Measurements from ENCODE around the gene LRRC61.
"Not testable (repeated sequence)": the region's sequence is repeated elsewhere in the genome, so short reads cannot be mapped to it uniquely, and the experiment has no call there.

The LRRC61 gene

DNA sequence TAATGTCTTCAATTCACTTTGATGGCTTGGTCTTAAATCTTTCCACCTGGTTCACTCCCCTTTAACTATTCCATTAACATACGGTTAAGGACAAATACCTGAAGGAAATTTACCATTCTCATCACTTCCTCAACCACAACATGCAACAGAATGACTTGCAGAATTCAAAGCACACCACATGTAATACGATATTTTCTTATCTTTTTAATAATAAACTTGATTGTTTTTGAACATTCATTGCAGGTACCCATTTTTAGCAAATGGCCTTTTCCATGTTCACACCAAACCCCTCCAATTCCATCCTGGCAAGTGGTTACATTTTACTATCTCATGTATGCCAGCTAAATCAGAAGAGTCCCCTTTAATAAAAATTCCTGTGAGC lies 17.3 kb upstream of the LRRC61 start:
- in situ Hi-C loops (cut with MboI; ENCODE audit: low pct_unique_long_range_greater_than_20kb, low sequenced_read_pairs); DNase-seq: not testable (repeated sequence)

GRCh38 chr7:150306377-150306776 lies 16.8 kb upstream of the LRRC61 start:
- DNase-seq; in situ Hi-C loops (cut with MboI; ENCODE audit: low pct_unique_long_range_greater_than_20kb, low sequenced_read_pairs): not testable (repeated sequence)

DNA sequence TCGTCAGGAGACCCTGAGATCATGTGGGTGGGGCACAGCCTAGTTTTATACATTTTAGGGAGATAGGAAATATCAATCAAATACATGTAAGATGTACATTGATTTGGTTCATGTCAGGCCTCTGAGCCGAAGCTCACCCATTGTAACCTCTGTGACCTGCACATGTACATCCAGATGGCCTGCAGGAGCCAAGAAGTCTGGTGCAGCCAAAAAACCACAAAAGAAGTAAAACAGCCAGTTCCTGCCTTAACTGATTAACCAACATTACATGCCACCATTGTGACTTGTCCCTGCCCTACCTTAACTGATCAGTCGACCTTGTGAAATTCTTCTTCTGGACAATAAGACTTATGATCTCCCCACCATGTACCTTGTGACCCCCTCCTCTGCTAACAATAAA lies 16.0 kb upstream of the LRRC61 start:
- no peak for DNase-seq

DNA sequence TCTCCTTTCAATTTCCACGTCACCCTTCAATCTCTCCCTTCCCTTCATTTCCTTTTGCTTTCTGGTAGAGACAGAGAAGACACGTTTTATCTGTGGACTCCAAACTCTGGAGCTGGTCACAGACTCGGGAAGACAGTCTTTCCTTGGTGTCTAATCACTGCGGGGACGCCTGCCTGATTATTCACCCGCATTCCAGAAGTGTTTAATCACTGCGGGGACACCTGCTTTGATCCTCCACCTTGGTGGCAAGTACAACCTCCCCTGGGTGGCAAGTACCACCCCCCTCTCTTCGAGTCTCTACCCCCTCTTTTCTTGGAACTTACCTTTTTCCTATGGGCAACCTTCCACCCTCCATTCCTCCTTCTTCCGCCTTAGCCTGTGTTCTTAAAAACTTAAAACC lies 15.3 kb upstream of the LRRC61 start:
- DNase-seq: no peak
- in situ Hi-C loops (cut with MboI; ENCODE audit: low pct_unique_long_range_greater_than_20kb, low sequenced_read_pairs): no loop called here

More for the DNA sequence above, 16.0 kb upstream of the LRRC61 start:
- in situ Hi-C loops (cut with MboI; ENCODE audit: low pct_unique_long_range_greater_than_20kb, low sequenced_read_pairs): no loop called here

- in situ Hi-C loops (cut with MboI; ENCODE audit: low pct_unique_long_range_greater_than_20kb, low sequenced_read_pairs): no loop called here
- DNase-seq: no peak
Observed at GRCh38 chr7:150308575-150308974, 14.6 kb upstream of the LRRC61 start.

DNA sequence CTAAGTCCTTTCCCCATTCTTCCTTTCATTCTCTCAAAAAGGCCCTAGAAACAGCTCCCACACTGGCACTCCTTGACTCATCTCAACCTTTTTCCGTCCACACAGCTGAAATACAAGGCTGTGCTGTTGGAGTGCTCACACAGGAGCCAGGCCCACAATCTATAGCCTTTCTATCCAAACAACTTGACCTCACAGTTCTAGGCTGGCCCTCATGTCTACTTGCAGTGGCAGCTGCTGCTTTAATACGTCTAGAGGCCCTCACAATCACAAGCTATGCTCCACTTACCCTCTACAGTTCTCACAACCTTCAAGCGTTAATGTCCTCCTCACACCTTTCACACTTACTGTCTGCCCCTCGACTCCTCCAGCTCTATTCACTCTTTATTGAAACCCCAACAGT lies 12.0 kb upstream of the LRRC61 start:
- in situ Hi-C loops (cut with MboI; ENCODE audit: low pct_unique_long_range_greater_than_20kb, low sequenced_read_pairs): no loop called here
- no peak for DNase-seq

DNA sequence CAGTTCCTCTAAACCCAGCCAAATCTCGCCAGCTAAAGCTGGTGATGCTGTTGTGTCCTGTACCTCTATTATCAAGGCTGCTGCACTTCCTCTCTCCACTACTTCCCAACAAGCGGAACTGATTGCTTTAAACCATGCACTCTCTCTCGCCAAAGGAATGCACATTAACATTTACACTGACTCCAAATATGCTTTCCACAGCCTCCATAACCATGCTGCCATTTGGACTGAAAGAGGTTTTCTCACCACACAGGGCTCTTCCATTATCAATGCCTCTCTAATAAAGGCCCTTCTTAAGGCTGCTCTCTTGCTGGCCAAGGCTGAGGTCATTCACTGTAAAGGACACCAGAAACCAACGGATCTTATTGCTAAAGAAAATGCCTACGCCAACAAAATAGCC lies 11.4 kb upstream of the LRRC61 start:
- no peak for DNase-seq
- in situ Hi-C loops (cut with MboI; ENCODE audit: low pct_unique_long_range_greater_than_20kb, low sequenced_read_pairs): no loop called here

DNA sequence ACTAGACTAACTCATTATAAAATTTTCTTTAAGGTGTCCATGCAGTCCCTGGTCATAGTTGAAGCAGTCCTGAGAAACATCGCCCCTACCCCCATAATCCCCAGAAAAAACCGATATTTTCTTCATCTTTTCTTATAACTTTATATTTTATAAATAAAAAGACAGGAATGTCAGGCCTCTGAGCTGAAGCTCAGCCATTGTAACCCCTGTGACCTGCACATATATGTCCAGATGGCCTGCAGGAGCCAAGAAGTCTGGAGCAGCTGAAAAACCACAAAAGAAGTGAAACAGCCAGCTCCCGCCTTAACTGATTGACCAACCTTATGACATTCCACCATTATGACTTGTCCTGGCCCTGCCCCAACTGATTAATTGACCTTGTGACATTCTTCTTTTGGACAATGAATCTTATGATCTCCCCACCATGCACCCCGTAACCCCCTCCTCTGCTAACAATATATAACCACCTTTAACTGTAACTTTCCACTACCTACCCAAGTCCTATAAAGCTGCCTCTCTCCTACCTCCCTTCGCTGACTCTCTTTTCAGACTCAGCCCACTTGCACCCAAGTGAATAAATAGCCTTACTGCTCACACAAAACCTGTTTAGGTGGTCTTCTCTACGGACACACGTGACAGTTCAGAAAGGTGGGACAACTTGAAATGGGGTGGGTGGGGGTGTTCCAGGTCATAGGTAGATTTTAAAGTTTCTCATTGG lies 10.3 kb upstream of the LRRC61 start:
- in situ Hi-C loops (cut with MboI; ENCODE audit: low pct_unique_long_range_greater_than_20kb, low sequenced_read_pairs); DNase-seq: not testable (repeated sequence)

GRCh38 chr7:150313367-150313809 lies 9.8 kb upstream of the LRRC61 start:
- DNase-seq: no peak
- in situ Hi-C loops (cut with MboI; ENCODE audit: low pct_unique_long_range_greater_than_20kb, low sequenced_read_pairs): no loop called here

GRCh38 chr7:150313870-150314269 lies 9.3 kb upstream of the LRRC61 start:
- in situ Hi-C loops (cut with MboI; ENCODE audit: low pct_unique_long_range_greater_than_20kb, low sequenced_read_pairs): no loop called here

GRCh38 chr7:150314639-150315239 lies 8.4 kb upstream of the LRRC61 start:
- no peak for DNase-seq
- in situ Hi-C loops (cut with MboI; ENCODE audit: low pct_unique_long_range_greater_than_20kb, low sequenced_read_pairs): no loop called here

More at GRCh38 chr7:150313870-150314269, 9.3 kb upstream of the LRRC61 start:
- DNase-seq: no peak

- in situ Hi-C loops (cut with MboI; ENCODE audit: low pct_unique_long_range_greater_than_20kb, low sequenced_read_pairs); DNase-seq: not testable (repeated sequence)
Observed at GRCh38 chr7:150316987-150317386, 6.2 kb upstream of the LRRC61 start.

- in situ Hi-C loops (cut with MboI; ENCODE audit: low pct_unique_long_range_greater_than_20kb, low sequenced_read_pairs): no loop called here
- DNase-seq: no peak
Observed at GRCh38 chr7:150317748-150318444, 5.3 kb upstream of the LRRC61 start.

DNA sequence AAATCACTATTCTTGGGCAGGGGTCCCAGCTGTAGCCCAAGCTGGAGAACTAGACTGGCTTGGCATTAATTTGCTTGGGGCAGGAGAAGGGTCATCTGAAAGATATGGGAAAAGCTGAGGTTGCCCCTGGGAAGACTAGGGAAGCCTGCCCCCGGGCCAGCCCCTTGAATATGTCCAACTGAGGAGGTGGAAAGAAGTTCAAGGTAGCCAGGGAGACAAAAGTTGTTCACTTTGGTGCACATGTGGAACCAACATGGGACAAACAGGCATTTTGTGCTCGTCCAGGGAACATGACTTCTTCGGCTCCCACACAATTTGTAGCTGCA lies 1.4 kb upstream of the LRRC61 start:
- DNase-seq: no peak
- in situ Hi-C loops (cut with MboI; ENCODE audit: low pct_unique_long_range_greater_than_20kb, low sequenced_read_pairs): no loop called here

GRCh38 chr7:150322114-150322832 lies 882 bp upstream of the LRRC61 start:
- in situ Hi-C loops (cut with MboI; ENCODE audit: low pct_unique_long_range_greater_than_20kb, low sequenced_read_pairs): no loop called here
- DNase-seq: peak; percentile 52

GRCh38 chr7:150323682-150324372 lies 672 bp downstream of the LRRC61 start:
- no peak for DNase-seq
- in situ Hi-C loops (cut with MboI; ENCODE audit: low pct_unique_long_range_greater_than_20kb, low sequenced_read_pairs): no loop called here

DNA sequence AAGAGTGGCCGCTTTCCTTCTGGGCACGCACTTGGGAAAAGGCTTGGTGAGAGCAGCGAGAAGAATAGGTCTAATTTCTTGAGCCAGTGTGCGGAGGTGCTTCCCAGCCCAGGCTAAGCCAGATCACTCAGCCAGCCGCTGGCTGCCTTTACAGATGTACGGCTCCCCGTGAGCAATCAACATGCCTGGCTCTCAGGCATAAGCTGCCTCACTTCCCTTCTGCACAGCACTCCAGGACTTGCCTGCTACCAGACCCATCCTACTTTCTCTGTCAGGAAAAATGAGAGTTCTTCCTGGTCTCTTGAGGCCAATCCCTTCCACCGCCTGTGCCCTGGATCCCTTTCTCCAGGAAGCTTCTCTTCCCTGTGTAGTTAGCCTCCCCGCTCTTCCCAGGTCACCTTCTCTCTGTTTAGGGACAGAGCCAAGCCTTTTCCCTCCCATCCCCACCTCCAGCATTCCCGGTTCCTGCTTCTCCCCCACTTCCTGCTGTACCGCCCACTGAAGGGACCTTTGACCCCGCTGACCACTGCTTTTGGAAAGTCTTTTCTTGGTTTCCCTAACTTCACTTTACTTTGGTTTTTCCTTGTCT lies 1.3 kb downstream of the LRRC61 start:
- DNase-seq: no peak
- in situ Hi-C loops (cut with MboI; ENCODE audit: low pct_unique_long_range_greater_than_20kb, low sequenced_read_pairs): no loop called here

GRCh38 chr7:150325110-150325611 lies 2.0 kb downstream of the LRRC61 start:
- no peak for DNase-seq
- in situ Hi-C loops (cut with MboI; ENCODE audit: low pct_unique_long_range_greater_than_20kb, low sequenced_read_pairs): no loop called here

GRCh38 chr7:150325901-150326300 lies 2.7 kb downstream of the LRRC61 start:
- in situ Hi-C loops (cut with MboI; ENCODE audit: low pct_unique_long_range_greater_than_20kb, low sequenced_read_pairs): no loop called here
- no peak for DNase-seq

All from KBM-7 (cell line).